OCI-LY3 (cell line): Measurements from ENCODE around the gene CEACAM6.

Source experiments
- EZH2phosphoT487 ChIP-seq: fragments of 200-600 bp; shearing (Covaris generic); IDR thresholded peaks from 2 replicates; pipeline ENCODE4 v1.6.1; 2018; ENCODE audit warnings: antibody characterized with exemption, mixed run types, low read depth
- TF ChIP-seq, protein P1 (sequence below): fragments of 200-600, 300-600 bp; sonication (generic); IDR thresholded peaks from 2 replicates; pipeline ENCODE4 v1.5.1; 2014; ENCODE audit warnings: antibody characterized with exemption, low read length, low read depth

DNA sequence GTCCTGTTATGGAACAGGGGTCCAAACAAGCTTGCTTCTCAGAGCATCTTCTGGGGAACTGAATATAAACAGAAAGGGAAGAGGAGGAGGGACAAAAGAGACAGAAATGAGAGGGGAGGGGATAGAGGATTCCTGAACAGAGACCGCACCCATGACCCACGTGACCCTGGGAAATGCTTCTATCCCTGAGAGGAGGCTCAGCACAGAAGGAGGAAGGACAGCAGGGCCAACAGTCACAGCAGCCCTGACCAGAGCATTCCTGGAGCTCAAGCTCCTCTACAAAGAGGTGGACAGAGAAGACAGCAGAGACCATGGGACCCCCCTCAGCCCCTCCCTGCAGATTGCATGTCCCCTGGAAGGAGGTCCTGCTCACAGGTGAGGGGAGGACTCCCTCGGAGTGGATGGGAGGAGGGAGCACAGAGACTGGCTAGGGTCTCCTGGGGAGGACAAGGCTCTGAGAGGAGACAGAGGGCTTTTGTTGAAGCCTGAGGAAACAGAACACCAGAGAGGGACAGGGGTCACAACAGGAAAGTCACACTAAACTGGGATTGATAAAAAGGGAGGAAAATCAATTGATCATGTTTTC is at the start of gene CEACAM6:
- TF ChIP-seq, protein P1, sequence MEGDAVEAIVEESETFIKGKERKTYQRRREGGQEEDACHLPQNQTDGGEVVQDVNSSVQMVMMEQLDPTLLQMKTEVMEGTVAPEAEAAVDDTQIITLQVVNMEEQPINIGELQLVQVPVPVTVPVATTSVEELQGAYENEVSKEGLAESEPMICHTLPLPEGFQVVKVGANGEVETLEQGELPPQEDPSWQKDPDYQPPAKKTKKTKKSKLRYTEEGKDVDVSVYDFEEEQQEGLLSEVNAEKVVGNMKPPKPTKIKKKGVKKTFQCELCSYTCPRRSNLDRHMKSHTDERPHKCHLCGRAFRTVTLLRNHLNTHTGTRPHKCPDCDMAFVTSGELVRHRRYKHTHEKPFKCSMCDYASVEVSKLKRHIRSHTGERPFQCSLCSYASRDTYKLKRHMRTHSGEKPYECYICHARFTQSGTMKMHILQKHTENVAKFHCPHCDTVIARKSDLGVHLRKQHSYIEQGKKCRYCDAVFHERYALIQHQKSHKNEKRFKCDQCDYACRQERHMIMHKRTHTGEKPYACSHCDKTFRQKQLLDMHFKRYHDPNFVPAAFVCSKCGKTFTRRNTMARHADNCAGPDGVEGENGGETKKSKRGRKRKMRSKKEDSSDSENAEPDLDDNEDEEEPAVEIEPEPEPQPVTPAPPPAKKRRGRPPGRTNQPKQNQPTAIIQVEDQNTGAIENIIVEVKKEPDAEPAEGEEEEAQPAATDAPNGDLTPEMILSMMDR = no peak
- no peak for TF ChIP-seq EZH2phosphoT487
